Right lobe of liver (tissue), 4 donors: ENCODE data around the gene RFTN2.

Source experiments
- CTCF ChIP-seq, 4 donors: fragments of 200-600 bp in 3 of 4; fragments of 450-650 bp in 1 of 4; IDR thresholded peaks; one replicate each; pipeline versions ENCODE4 v1.5.1 to v1.8.0; 2016 to 2022; ENCODE audit warnings: antibody characterized with exemption in 4 of 4, mild to moderate bottlenecking in 2 of 4
- POLR2A ChIP-seq: fragments of 450-650 bp; IDR thresholded peaks from one replicate; pipeline ENCODE4 v1.6.1; 2017; ENCODE audit warnings: antibody characterized with exemption, mild to moderate bottlenecking
- donor health status: DM: no; HTN: no; CAD: no.
- donor health status: DM: no; HTN: no; CAD: no.
- donor health status: DM: no; HTN: yes; CAD: no.

- TF ChIP-seq POLR2A (no peak), CTCF (IDR thresholded peaks at IDR 0.05) (no peak)
Measured at GRCh38 chr2:197669077-197669476, 6.3 kb downstream of the RFTN2 start.
